GM18499 (cell line): ENCODE measurements around the gene BAIAP2.

Source experiments
- ATAC-seq: cut with Tn5 transposase; IDR thresholded peaks from one replicate; pipeline ENCODE4 v1.9.1; 2021; ENCODE audit warnings: moderate number of reproducible peaks; ENCODE audit not compliant: insufficient read depth, unreplicated experiment

The BAIAP2 gene

DNA sequence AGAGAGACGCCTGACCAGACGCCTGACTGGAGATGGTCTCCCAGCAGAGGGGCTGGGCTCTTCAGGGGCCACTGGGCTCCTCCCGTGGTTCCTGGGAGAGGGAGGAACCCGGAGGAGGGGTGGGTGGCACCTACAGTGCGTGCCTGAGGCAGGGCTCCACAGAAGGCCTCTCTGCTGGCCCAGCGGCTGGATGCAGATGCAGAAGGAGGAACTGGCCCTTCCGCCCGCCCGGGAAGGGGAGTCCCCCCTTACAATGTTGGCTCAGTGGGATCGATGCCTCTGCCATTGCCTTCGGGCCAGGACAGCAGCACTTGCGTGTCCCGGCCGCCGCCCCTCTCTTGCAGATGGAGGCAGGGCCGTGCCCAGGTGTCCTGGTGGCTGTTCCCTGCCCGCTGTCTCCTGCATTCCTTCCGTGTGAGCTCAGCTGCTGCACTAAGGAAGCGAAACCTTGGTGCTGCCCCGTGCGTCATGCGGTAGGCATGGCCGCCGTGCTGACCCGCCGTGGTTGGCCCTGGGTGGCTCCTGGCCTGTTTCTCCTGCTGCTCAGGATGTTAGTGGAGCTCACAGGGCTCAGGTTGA, 15.1 kb downstream of the BAIAP2 start:
- no peak for ATAC-seq

DNA sequence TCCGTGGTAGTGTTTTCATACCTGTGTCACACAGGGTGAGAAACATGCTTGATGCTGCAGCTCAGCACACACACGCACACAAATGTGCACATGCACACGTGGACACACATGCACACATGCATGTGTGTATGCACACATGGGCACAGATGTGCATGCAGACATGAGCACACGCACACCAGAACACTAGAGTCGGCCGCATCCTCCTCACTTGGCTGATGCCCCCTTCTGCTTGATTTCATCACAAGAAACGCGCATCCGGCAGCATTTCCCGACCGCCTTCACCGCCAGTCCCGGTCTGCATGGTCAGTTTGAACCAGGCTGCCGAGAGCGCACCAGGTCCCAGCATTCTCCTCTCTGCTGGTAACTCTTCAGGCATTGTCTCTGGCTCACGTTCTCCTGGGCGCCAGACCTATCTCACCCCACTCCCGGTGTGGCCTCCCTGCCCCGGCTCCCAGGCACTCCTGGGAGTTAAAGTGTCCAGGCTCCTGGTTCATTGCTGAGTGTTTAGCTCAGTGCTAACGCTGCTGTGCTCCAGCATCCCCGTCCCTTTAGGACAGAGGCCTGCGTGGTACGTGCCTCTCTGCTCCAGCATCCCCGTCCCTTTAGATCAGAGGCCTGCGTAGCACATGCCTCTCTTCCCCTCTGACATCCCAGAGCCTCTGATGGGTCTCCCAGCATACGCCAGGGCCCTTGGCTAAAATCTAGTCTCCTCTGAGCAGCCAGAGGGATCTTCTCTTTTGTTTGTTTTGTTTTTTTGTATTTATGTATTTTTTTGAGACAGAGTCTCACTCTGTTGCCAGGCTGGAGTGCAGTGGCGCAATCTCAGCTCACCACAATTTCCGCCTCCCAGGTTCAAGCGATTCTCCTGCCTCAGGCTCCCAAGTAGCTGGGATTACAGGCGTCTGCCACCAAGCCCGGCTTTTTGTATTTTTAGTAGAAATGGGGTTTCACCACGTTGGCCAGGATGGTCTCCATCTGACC, 16.0 kb downstream of the BAIAP2 start:
- no peak for ATAC-seq

DNA sequence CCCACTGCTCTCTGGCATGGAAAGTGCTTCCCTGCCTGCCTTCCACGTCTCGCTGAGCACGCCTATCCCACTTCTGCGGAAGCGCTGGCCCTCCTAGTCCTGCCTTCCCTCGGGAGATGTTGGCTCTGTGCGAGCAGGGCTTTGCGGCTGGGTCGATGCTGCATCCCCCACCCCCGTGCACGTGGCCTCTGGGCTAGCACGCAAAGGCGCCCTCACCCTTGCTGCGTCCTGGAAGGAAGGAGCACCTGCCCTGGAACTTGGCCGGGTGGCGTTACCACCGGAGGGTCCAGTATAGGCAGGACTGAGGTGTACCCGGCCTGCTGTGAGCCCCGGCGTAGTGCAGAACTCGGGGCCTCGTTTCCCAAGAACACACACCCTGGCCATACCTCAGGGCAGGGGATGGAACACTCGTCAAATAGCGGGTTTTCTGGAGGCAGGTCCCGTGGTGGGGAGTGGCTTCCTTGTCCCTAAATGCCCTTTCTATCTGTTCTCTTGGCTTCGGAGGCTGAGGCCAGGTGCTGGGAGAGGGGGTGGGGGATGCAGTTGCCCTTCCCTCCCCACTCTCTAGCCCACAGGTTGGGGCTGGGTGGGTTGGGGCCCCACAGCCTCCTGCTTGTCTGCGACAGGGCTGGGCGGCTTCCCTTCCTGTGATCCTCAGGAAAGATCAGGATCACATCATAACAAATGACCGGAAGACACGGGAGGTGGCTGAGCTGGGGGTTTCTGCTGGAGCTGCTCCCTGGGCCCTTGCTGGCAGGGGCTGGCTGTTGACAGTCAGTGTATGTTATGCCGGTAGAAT, 17.4 kb downstream of the BAIAP2 start:
- no peak for ATAC-seq

DNA sequence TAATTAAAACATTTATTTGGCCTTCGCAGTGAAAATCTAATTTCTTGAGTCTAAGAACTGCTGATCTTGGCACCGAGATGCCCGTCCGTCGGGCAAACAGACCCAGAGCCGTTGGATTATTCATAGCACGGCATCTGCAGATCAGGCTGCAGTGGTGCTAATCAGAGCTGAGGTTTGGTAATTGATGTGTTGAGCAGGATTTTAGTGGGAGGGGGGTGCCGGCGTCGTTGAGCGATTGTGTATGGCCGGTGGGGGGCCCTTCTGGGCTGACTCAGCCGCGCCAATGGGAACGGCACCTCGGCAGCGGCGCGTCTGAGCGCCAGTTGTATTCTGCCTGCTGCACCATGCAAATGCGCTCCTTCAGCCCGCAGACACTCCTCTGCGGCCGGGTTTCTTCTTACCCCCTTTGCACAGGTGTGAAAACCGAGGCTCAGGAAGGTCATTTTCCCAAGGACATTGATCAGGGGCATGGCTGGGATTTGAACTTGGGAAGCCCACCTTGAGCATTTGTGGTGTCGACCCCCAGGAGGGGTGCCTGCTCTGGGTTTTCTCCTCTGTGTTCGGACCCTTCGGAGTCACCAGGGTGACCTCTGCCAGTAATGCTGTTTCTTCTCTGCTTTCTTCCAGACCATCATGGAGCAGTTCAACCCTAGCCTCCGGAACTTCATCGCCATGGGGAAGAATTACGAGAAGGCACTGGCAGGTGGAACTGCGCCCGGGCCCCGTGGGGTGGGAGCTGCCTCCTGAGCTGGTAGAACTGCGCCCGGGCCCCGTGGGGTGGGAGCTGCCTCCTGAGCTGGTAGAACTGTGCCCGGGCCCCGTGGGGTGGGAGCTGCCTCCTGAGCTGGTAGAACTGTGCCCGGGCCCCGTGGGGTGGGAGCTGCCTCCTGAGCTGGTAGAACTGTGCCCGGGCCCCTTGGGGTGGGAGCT, 18.4 kb downstream of the BAIAP2 start:
- ATAC-seq = no peak

DNA sequence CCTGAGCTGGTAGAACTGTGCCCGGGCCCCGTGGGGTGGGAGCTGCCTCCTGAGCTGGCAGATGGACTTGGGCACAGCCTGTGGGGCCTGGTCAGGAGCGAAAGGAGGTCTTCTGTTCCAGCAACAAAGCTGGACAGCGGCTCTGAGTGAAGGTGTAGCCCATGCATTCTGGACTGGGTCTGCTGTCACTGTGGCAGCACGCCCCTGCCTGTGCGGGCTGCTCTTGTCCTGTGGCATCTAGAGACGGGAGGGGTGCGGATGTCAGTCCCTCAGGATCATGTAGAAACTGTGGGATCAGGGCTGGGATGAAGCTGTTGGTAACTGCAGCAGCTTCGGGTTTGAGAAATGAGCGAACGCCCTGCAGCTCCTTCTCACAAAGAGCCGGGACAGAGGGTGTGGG, 19.4 kb downstream of the BAIAP2 start:
- no peak for ATAC-seq

GRCh38 chr17:81054881-81055370, 20.0 kb downstream of the BAIAP2 start:
- no peak for ATAC-seq

DNA sequence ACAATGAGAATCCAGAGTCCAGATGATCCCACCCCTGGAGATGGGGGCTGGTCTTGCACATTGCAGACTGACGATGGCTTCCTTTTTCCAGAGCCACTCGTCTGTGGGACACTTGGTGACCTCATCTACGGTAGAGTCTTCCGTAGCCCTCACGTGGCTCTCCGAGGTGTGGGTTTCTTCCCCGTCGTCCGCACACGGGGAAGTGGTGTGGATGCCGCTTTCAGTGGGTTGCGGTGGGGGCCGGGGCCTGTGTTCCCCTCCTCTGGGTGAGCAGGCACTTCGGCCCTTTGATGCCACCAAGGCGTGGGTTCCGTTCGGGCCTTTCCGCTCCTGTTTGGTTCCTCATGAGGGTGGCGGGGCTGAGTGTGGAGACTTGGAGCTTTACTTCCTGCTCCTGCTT, 21.4 kb downstream of the BAIAP2 start:
- ATAC-seq = no peak

DNA sequence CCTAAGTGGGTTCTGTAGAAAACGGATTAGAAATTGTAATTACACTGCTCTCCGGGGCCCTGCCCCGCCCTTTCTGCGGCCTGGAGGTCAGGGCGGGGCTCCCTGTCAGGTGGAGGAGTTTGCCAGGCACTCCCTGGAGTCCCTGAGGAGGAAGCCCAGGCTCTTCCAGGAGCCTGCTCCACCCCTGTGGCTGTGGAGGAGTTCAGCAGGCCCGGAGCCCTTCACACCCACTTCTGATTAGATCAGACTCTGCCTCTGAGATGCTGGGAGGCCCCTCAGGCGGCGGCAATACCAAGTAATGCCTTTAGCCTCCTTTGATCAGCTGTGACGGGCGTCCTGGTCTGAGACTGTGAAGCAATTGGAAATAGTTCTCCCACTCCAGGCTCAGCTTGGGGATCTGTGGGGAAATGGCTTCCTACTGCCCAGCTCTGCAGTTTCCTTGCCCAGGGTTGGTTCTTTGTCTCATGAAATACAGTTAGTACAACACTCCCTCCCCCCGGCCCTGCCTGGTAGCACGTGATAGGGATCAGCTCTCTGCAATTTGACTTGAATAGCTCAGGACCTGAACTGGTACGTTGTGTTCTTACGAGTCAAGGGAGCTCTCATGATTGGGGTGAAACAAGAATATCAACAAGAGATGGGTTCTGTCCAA, 22.3 kb downstream of the BAIAP2 start:
- ATAC-seq = no peak

GRCh38 chr17:81057777-81058176, 22.8 kb downstream of the BAIAP2 start:
- no peak for ATAC-seq

DNA sequence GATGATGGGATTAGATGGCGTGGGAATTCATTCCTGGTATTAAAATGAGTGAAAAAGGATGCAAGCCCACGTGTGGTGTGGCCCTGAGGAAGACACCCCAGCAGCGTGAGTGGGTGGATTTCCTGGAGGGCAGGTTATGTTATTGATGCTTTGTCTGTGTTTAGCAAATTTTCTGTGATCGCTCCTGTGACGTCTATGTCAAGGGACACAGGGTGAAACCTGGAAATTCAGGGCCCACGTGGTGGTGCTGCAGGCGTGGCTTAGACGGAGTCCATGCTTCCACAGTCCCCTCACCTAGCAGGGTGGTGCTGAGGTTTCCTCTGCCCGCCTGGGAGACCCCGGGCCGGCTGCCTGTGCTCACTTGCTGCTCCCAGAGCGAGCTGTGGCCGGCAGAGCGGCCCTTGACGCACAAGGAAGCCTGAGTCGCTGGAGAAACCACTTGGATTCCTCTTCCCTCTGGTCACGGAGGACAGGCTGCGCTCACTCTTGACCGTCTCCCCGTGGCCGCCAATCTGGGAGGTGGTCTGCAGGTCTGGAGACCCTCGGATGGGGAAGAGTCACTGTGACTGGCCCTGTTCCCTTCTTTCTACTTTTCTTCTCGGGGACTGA, 23.4 kb downstream of the BAIAP2 start:
- ATAC-seq = no peak

- no peak for ATAC-seq
These were observed 24.1 kb downstream of the BAIAP2 start for GRCh38 chr17:81059026-81059425.

DNA sequence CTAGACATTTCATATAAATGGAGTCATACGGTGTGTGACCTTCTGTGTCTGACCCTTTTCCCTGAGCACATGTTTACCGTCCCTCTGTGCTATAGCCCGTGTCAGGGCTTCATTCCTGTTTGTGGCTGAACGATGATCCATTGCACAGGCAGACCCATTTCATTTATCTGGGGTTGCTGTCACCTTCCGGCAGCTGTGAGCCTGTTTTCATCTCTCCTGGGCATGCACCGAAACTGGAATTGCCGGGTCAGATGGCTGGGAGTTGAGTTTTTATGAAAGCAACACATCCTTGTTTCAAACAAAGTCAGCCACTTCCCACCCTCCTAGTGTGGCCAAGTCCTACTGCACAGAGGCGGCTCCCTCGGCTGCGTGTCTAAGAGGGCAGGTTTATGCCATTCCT, 25.5 kb downstream of the BAIAP2 start:
- ATAC-seq = no peak

DNA sequence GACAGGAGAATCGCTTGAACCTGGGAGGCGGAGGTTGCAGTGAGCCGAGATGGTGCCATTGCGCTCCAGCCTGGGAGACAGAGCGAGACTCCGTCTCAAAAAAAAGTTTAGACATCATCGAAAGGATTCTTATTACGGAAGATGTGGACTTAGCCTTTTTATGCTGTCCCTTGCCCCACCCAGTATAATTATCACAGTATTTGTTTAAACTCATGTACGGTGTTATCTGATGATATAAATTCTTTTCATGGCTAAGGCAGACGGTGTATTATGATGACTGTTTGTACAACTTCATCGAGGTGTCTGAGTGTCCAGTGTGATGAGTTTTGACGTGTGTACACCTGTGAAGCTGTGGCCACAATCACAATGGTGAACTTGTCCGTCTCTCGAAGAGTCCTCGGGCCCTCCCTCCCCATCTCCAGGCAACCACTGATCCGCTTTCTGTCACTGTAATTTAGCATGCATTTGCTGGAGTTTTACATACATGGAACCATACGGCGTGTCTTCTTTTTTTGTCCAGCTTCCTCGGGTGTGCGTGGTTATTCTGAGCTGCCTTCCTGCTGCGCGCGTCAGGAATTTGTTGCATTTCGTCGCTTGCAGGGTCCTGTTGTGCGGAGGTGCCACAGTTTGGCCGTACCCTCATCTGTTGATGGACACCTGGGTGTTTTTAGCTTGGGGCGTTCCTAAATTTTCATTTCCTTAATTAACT, 26.2 kb downstream of the BAIAP2 start:
- ATAC-seq = no peak

DNA sequence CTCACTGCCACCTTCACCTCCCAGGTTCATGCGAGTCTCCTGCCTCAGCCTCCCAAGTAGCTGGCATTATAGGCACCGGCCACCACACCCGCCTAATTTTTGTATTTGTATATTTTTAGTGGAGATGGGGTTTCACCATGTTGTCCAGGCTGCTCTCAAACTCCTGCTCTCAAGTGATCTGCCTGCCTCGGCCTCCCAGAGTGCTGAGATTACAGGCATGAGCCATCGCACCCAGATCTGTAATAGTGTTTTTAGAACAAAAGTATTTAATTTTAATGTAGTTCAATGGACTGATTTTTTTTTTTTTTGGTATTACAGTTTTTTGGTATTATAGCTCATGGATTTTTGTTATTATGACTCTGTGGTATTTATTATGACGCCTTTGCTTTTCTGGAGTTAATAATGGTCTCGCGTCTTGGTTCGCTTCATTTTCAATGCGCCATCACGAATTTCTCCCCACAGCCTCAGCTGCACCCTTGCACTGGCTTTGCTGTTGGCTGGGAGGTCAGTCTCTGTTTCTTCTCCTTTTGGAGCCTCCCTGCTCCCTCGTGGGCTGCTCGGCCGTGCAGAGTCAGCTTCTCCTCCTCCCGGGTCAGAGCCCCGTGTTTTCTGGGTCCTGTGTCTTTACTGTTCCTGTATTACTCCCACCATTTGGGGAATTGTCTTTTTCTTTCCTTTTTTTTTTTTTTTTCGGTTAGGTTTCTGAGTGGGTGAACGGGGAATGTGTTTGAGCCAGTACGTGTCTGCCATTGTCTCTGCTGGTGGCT, 27.2 kb downstream of the BAIAP2 start:
- ATAC-seq = no peak

GRCh38 chr17:81063106-81064093, 28.4 kb downstream of the BAIAP2 start:
- no peak for ATAC-seq

DNA sequence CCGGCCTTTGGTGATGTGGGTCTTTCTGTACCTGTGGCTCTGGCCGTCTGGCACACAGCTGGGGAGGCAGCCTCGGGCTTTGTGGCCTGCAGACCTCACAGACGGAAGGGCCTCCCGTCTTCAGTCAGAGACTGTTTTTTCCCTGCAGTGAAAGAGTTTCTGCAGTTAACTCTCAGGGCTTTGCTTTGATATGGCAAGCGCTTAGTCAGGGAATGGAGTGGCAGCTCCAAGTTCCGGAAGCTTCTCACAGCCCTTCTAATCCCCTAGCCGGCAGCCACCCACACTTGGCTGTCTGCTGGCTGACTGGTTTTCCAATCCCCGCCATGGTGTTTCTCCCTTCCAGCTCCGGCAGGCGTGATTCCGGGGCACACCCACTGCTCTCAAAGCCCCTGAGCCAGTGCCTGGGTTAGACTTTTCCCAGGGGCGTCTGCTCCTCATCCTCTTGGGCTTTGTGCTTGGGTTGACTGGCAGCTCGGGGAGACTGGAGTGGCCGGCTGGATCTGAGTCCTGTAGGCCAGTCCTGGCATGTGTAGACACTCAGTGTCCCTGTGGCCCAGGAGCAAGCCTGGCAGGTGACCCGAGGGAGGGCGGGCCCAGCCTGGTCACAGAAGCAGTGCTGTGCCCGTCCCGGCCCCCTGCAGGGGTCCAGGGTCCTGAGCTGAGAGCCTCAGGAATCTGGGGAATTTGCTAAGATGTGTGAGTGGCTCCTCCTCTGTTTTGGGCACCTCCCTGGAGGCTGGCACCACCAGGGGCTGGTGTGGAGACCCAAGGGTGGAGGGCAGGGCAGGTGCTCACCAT, 29.9 kb downstream of the BAIAP2 start:
- no peak for ATAC-seq
